ENCODE measurements around the gene EVX2. TPM values are rescaled to one million over a fixed set of nuclear protein-coding genes. Genes with fewer than 3 reads are reported as not detected.
A peak's percentile ranks its signal among the peaks of the same experiment; 100 is the strongest.

Gene EVX2
- total and polyA plus RNA-seq, 2 of the 13 experiments (the other 11 are each of a cell fraction or from before 2014, with no cell fraction given) = not detected

DNA sequence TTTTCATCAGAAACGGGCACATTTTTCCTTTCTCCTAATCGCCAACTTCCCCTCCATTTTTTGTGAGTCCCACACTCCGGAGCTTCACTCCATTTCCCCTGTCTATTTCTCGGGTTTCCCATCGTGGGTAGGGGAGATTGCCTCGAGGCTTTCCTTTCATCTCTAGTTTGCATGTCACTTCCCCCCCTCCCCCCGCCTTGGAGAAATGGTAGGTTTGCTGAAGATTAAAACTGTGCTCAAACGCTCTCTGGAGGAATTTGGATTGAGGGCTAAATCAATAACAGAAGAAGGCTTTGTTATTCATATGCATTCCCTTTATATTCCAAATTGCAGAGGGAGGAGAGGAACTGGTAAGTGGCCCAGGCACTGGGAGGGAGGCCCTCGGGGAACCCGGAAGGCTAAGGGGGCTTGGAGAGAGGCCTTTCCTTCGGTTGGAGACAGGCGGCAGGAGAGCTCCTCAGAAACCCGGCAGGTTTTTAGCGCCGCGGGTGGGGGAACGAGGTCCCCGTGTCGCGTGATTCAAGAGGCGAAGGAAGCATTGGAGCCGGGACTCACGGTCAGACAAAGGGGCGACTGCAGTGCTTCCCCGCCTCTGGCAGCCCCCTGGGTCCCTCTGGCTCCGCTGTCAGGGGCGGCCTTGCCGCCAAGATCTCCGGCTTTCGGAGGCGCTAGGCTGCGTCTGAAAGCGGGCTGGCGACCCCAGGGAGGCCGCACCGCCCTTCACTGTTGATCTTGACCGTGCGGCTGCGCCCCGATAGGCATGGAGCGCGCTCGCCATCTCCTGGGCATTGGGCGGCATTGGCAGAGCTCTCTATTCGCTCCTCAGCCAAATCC, 13.4 kb upstream of the EVX2 start:
- Histone ChIP-seq H3K9ac (ENCODE audit: insufficient read depth, low read depth, low read length) (peak overlapping the region; percentile 4; the same call in 1 of the 2 replicates), H3K9me3 (ENCODE audit: low read length) (no peaks in the 10 kb centered on the region), H4K20me1 (ENCODE audit: insufficient read depth, low read length) (no peaks in the 10 kb centered on the region), H3K4me1 (ENCODE audit: insufficient read depth, low read length) (peaks cover 17% of the 10 kb centered on the region), H3K27me3 (ENCODE audit: control insufficient read depth in 1 of 2, insufficient read depth in 2 of 2, low read length in 2 of 2) (peaks cover 28 to 95% of the 10 kb centered on the region in 2 experiments), H3K36me3 (replicated peaks in 1 of 2; ENCODE audit: control insufficient read depth in 1 of 2, insufficient read depth in 2 of 2, low read length in 2 of 2) (no peaks in the 10 kb centered on the region), H2AFZ (ENCODE audit: low read length) (peak overlapping the region; percentile 3), H3K4me2 (ENCODE audit: low read depth, low read length) (peak overlapping the region; percentile 91), H3K4me3 (replicated peaks in 1 of 3; ENCODE audit: insufficient read depth in 1 of 3, low read depth in 2 of 3, low read length in 3 of 3) (peak overlapping the region; percentile 47 to 75 (median 61)), H3K79me2 (ENCODE audit: insufficient read depth, low read length) (no peaks in the 10 kb centered on the region), H3K27ac (ENCODE audit: extremely low read length, insufficient read depth, low read length) (no peak overlapping the region)
- ChIA-PET POLR2A (no interaction called here), CTCF (ENCODE audit: low intra/inter-chr PET ratio, low total read pairs) (interaction anchor here (0.6 to 3.0 kb wide), 7 partner anchors 407 to 1397 kb away, joined by 3 to 33 read pairs (median 13); no protein-coding TSS in a partner anchor)
- in situ Hi-C loops (cut with HindIII; ENCODE audit: extremely low pct_ligation_motif_present, low pct_unique_long_range_greater_than_20kb) = loop anchor here (5.0 kb wide), 2 partner anchors 410 to 730 kb away; no protein-coding TSS in a partner anchor
- BruUV-seq (replicated peaks) = no TSS peak
- FAIRE-seq = peak; percentile 43
- ATAC-seq = peak; percentile 95
- peak; percentile 64 for DNase-seq (ENCODE audit: low spot score)
- WGBS (ENCODE audit: low lambda C conversion rate) = 2% methylated on average over 14 of the region's 45 CpGs
- intact Hi-C loops (cut with micrococcal nuclease; ENCODE audit: unreplicated experiment) = loop anchor here (1.0 to 5.0 kb wide), 6 partner anchors 407 to 895 kb away; no protein-coding TSS in a partner anchor
- no peak for TF ChIP-seq ZMYM2 (CRISPR knock-in tag; IDR thresholded peaks at IDR 0.05)
- no peak for TF ChIP-seq PAX8 (CRISPR knock-in tag; IDR thresholded peaks at IDR 0.05; ENCODE audit: borderline replicate concordance)
- TF ChIP-seq TCF7 (IDR thresholded peaks at IDR 0.05; ENCODE audit: low read depth) = no peak
- TF ChIP-seq, protein P1, sequence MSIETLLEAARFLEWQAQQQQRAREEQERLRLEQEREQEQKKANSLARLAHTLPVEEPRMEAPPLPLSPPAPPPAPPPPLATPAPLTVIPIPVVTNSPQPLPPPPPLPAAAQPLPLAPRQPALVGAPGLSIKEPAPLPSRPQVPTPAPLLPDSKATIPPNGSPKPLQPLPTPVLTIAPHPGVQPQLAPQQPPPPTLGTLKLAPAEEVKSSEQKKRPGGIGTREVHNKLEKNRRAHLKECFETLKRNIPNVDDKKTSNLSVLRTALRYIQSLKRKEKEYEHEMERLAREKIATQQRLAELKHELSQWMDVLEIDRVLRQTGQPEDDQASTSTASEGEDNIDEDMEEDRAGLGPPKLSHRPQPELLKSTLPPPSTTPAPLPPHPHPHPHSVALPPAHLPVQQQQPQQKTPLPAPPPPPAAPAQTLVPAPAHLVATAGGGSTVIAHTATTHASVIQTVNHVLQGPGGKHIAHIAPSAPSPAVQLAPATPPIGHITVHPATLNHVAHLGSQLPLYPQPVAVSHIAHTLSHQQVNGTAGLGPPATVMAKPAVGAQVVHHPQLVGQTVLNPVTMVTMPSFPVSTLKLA (IDR thresholded peaks at IDR 0.05) = no peak
- peak; percentile 84 for TF ChIP-seq ZNF891 (CRISPR knock-in tag; IDR thresholded peaks at IDR 0.05)
- no peak for TF ChIP-seq CCDC6 (CRISPR knock-in tag; IDR thresholded peaks at IDR 0.05)
- TF ChIP-seq, protein P2, sequence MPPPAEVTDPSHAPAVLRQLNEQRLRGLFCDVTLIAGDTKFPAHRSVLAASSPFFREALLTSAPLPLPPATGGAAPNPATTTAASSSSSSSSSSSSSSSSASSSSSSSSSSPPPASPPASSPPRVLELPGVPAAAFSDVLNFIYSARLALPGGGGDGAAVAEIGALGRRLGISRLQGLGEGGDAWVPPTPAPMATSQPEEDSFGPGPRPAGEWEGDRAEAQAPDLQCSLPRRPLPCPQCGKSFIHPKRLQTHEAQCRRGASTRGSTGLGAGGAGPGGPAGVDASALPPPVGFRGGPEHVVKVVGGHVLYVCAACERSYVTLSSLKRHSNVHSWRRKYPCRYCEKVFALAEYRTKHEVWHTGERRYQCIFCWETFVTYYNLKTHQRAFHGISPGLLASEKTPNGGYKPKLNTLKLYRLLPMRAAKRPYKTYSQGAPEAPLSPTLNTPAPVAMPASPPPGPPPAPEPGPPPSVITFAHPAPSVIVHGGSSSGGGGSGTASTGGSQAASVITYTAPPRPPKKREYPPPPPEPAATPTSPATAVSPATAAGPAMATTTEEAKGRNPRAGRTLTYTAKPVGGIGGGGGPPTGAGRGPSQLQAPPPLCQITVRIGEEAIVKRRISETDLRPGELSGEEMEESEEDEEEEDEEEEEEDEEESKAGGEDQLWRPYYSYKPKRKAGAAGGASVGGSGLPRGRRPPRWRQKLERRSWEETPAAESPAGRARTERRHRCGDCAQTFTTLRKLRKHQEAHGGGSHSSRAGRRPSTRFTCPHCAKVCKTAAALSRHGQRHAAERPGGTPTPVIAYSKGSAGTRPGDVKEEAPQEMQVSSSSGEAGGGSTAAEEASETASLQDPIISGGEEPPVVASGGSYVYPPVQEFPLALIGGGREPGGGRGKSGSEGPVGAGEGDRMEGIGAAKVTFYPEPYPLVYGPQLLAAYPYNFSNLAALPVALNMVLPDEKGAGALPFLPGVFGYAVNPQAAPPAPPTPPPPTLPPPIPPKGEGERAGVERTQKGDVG (CRISPR knock-in tag; IDR thresholded peaks at IDR 0.05; ENCODE audit: borderline replicate concordance) = no peak
- TF ChIP-seq SMARCE1 (IDR thresholded peaks at IDR 0.05; ENCODE audit: borderline replicate concordance) = no peak
- no peak for TF ChIP-seq EZH2 (conservative IDR thresholded peaks at IDR 0.05; ENCODE audit: low read depth, low read length)
- TF ChIP-seq CREM (IDR thresholded peaks at IDR 0.05) = no peak
- TF ChIP-seq CREM (CRISPR knock-in tag; IDR thresholded peaks at IDR 0.05) = no peak
- TF ChIP-seq, protein P3, sequence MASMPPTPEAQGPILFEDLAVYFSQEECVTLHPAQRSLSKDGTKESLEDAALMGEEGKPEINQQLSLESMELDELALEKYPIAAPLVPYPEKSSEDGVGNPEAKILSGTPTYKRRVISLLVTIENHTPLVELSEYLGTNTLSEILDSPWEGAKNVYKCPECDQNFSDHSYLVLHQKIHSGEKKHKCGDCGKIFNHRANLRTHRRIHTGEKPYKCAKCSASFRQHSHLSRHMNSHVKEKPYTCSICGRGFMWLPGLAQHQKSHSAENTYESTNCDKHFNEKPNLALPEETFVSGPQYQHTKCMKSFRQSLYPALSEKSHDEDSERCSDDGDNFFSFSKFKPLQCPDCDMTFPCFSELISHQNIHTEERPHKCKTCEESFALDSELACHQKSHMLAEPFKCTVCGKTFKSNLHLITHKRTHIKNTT (CRISPR knock-in tag; IDR thresholded peaks at IDR 0.05) = no peak
- TF ChIP-seq NFRKB (IDR thresholded peaks at IDR 0.05) = no peak
- TF ChIP-seq ZSCAN22 (CRISPR knock-in tag; IDR thresholded peaks at IDR 0.05) = no peak
- TF ChIP-seq, protein P4, sequence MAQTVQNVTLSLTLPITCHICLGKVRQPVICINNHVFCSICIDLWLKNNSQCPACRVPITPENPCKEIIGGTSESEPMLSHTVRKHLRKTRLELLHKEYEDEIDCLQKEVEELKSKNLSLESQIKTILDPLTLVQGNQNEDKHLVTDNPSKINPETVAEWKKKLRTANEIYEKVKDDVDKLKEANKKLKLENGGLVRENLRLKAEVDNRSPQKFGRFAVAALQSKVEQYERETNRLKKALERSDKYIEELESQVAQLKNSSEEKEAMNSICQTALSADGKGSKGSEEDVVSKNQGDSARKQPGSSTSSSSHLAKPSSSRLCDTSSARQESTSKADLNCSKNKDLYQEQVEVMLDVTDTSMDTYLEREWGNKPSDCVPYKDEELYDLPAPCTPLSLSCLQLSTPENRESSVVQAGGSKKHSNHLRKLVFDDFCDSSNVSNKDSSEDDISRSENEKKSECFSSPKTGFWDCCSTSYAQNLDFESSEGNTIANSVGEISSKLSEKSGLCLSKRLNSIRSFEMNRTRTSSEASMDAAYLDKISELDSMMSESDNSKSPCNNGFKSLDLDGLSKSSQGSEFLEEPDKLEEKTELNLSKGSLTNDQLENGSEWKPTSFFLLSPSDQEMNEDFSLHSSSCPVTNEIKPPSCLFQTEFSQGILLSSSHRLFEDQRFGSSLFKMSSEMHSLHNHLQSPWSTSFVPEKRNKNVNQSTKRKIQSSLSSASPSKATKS (CRISPR knock-in tag; IDR thresholded peaks at IDR 0.05) = no peak
- no peak for TF ChIP-seq ZNF3 (CRISPR knock-in tag; IDR thresholded peaks at IDR 0.05)
- TF ChIP-seq SP1 (IDR thresholded peaks at IDR 0.05) = no peak
- TF ChIP-seq SP1 (CRISPR knock-in tag; IDR thresholded peaks at IDR 0.05) = no peak

Measured in HepG2 (cell line).